Astrocyte (in vitro differentiated cells and primary cell): ENCODE measurements around the gene RASA4B.
"Not testable (repeated sequence)": the region's sequence is repeated elsewhere in the genome, so short reads cannot be mapped to it uniquely, and the experiment has no call there.

ENCODE experiments used
- CTCF ChIP-seq: IDR thresholded peaks from 2 replicates; pipeline ENCODE4 v1.5.1; 2011; ENCODE audit warnings: low read depth, mild to moderate bottlenecking, inconsistent platforms, low read length, moderate library complexity; ENCODE audit not compliant: insufficient read depth
- EZH2 ChIP-seq: IDR thresholded peaks from 2 replicates; pipeline ENCODE4 v1.6.1; 2012; ENCODE audit warnings: mild to moderate bottlenecking, low read length, inconsistent platforms; ENCODE audit not compliant: insufficient read depth

- TF ChIP-seq CTCF, EZH2: not testable (repeated sequence)
These were observed 27.7 kb upstream of the RASA4B start for GRCh38 chr7:102545288-102545687.
